Endothelial cell of umbilical vein (primary cell): ENCODE results near the gene TEC. TPM values are rescaled to one million over a fixed set of nuclear protein-coding genes. Genes with fewer than 3 reads are reported as not detected.

ENCODE experiments used
- BruUV-seq: library from RNA; stranded (reverse); fragments of 400-500 nt; replicated peaks from 2 replicates; lab custom pipeline; 2021; lab: Mats Ljungman, UMichigan
- CTCF ChIA-PET: fragments of 300-600, 350-600 bp; sonication (Branson Sonifier 250); formaldehyde crosslinking; loops from one replicate; lab custom pipeline; 2021; ENCODE audit warnings: antibody characterized with exemption, inconsistent platforms; lab: Charles Lee
- POLR2A ChIA-PET: fragments of 300-600, 350-600 bp; sonication (Branson Sonifier 250); formaldehyde crosslinking; loops from one replicate; lab custom pipeline; 2021; ENCODE audit warnings: antibody characterized with exemption, inconsistent platforms; lab: Charles Lee
- DNase-seq: peaks from one replicate; pipeline ENCODE4 v3.0.0-alpha.2; 2011; ENCODE audit warnings: low read depth, low spot score
- FAIRE-seq: peaks from 2 replicates; lab custom pipeline; 2011; peaks lifted over from hg19 to GRCh38; lab: Jason Lieb, UNC
- H2AFZ ChIP-seq: 2 replicates; pipeline ENCODE4 v1.6.0; 2012; ENCODE audit warnings: low read depth, low read length, control low read depth, inconsistent platforms
- H3K27ac ChIP-seq: 2 replicates; pipeline ENCODE4 v1.5.1; 2011; ENCODE audit warnings: low read depth, mild to moderate bottlenecking, control low read depth, low read length, moderate library complexity; ENCODE audit not compliant: insufficient read depth
- H3K27me3 ChIP-seq, 2 experiments: 2 replicates each; pipeline versions ENCODE4 v1.6.0 to v1.6.1; 2011; ENCODE audit warnings: low read length in 2 of 2, mixed read lengths in 1 of 2; ENCODE audit not compliant: control insufficient read depth in 2 of 2, insufficient read depth in 2 of 2
- H3K36me3 ChIP-seq, 2 experiments: 2 replicates in 1 of 2; 3 replicates in 1 of 2; pipeline ENCODE4 v1.5.1; 2011; ENCODE audit warnings: low read length in 2 of 2, mild to moderate bottlenecking in 1 of 2, moderate library complexity in 1 of 2; ENCODE audit not compliant: control insufficient read depth in 2 of 2, insufficient read depth in 2 of 2; ENCODE audit errors: extremely low read depth in 1 of 2
- H3K4me1 ChIP-seq: 3 replicates; pipeline ENCODE4 v1.5.1; 2011; ENCODE audit warnings: mild to moderate bottlenecking, low read length; ENCODE audit not compliant: control insufficient read depth, insufficient read depth; ENCODE audit errors: extremely low read depth
- H3K4me2 ChIP-seq: 2 replicates; pipeline ENCODE4 v1.6.1; 2011; ENCODE audit warnings: low read length, control low read depth, mixed read lengths; ENCODE audit not compliant: insufficient read depth
- H3K4me3 ChIP-seq, 3 experiments: fragments of 200-600 bp in 1 of 3; sonication (generic), shearing (Covaris generic) in 1 of 3; replicated peaks in 1 of 3; 2 replicates each; pipeline ENCODE4 v1.5.1; 2011 to 2016; ENCODE audit warnings: control low read depth in 3 of 3, low read length in 3 of 3, mild to moderate bottlenecking in 2 of 3, inconsistent platforms in 1 of 3, low read depth in 1 of 3, moderate library complexity in 1 of 3; ENCODE audit not compliant: insufficient read depth in 1 of 3
- H3K79me2 ChIP-seq: 2 replicates; pipeline ENCODE4 v1.6.0; 2012; ENCODE audit warnings: low read length, inconsistent platforms; ENCODE audit not compliant: control insufficient read depth, insufficient read depth
- H3K9ac ChIP-seq: replicated peaks from 2 replicates; pipeline ENCODE3; 2011; ENCODE audit warnings: low read length, control low read depth; ENCODE audit not compliant: insufficient read depth; ENCODE audit errors: extremely low read depth
- H3K9me1 ChIP-seq: replicated peaks from 3 replicates; pipeline ENCODE4 v1.6.0; 2011; ENCODE audit warnings: mild to moderate bottlenecking, low read length; ENCODE audit not compliant: control insufficient read depth, insufficient read depth; ENCODE audit errors: extremely low read depth
- H3K9me3 ChIP-seq: replicated peaks from 2 replicates; pipeline ENCODE4 v1.5.1; 2012; ENCODE audit warnings: low read length, inconsistent platforms; ENCODE audit not compliant: control insufficient read depth, insufficient read depth
- H4K20me1 ChIP-seq: replicated peaks from 2 replicates; pipeline ENCODE3; 2011; ENCODE audit warnings: mild to moderate bottlenecking, low read length; ENCODE audit not compliant: control insufficient read depth, insufficient read depth; ENCODE audit errors: extremely low read depth
- CTCF ChIP-seq, 2 donors: IDR thresholded peaks; 1 replicate in 1 of 2; 2 replicates in 1 of 2; pipeline ENCODE4 v1.5.1; 2011; ENCODE audit warnings: low read length in 2 of 2, mild to moderate bottlenecking in 2 of 2, moderate library complexity in 2 of 2, control low read depth in 1 of 2, inconsistent platforms in 1 of 2, low read depth in 1 of 2; ENCODE audit not compliant: insufficient read depth in 1 of 2; ENCODE audit errors: extremely low read depth in 1 of 2
- EZH2 ChIP-seq: IDR thresholded peaks from 2 replicates; pipeline ENCODE4 v1.6.1; 2012; ENCODE audit warnings: borderline replicate concordance, low read depth, mild to moderate bottlenecking, moderate library complexity, low read length, inconsistent platforms; ENCODE audit not compliant: severe bottlenecking
- FOS ChIP-seq: IDR thresholded peaks from 2 replicates; pipeline ENCODE4 v1.6.1; 2011; ENCODE audit warnings: mild to moderate bottlenecking, low read length, moderate library complexity, borderline replicate concordance; ENCODE audit not compliant: insufficient read depth
- GATA2 ChIP-seq: IDR thresholded peaks from 2 replicates; pipeline ENCODE4 v1.7.0; 2011; ENCODE audit warnings: low read depth, mild to moderate bottlenecking, moderate library complexity, mixed read lengths, low read length; ENCODE audit not compliant: insufficient read length, insufficient read depth
- JUN ChIP-seq: IDR thresholded peaks from 2 replicates; pipeline ENCODE4 v1.6.1; 2011; ENCODE audit warnings: borderline replicate concordance, low read depth; ENCODE audit not compliant: insufficient read length, insufficient read depth
- MAX ChIP-seq: IDR thresholded peaks from 2 replicates; pipeline ENCODE4 v1.6.1; 2011; ENCODE audit not compliant: insufficient read depth, insufficient read length
- MYC ChIP-seq: IDR thresholded peaks from one replicate; pipeline ENCODE4 v1.6.1; 2011; ENCODE audit warnings: mild to moderate bottlenecking, low read depth, low read length
- POLR2A ChIP-seq: IDR thresholded peaks from 2 replicates; pipeline ENCODE4 v1.6.1; 2012; ENCODE audit warnings: low read depth, mild to moderate bottlenecking, control low read depth, low read length
- POLR2AphosphoS5 ChIP-seq: IDR thresholded peaks from 2 replicates; pipeline ENCODE4 v1.6.1; 2012; ENCODE audit warnings: low read depth, mild to moderate bottlenecking, control low read depth, low read length, moderate library complexity; ENCODE audit not compliant: insufficient read depth
- dilution Hi-C: fragments of 300-500 bp; cut with MboI; formaldehyde crosslinking; loops from one replicate; pipeline ENCODE4 v1.15.0; 2019; ENCODE audit warnings: low sequenced_read_pairs; ENCODE audit not compliant: extremely low pct_ligation_motif_present
- intact Hi-C: fragments of 100-400 bp; cut with micrococcal nuclease; formaldehyde crosslinking; loops from one replicate; pipeline ENCODE4 v1.10.0; 2022
- polyA plus RNA-seq, 4 experiments: library from polyadenylated mRNA; depleted of rRNA in 3 of 4; stranded (reverse) in 3 of 4; unstranded in 1 of 4; fragments of >200 nt; gene quantifications; 2 replicates each; pipeline versions ENCODE4 v1.2.1 to v1.2.3, GENCODE V29; 2011 to 2012; ENCODE audit warnings: missing spikeins in 1 of 4
- total RNA-seq: library from RNA; stranded (reverse); gene quantifications from 2 replicates; pipeline ENCODE4 v1.2.3, GENCODE V29; 2021

The TEC gene
- total and polyA plus RNA-seq, 2 donors (not counting 3 experiments of a cell fraction or from before 2014, with no cell fraction given), result 0.08 to 0.86 TPM

GRCh38 chr4:48090621-48091020, 179.0 kb downstream of the TEC start:
- intact Hi-C loops (no loop called here), dilution Hi-C loops (no loop called here)
- Histone ChIP-seq H3K27ac (no peak overlapping the region), H3K4me3 (no peak overlapping the region), H3K9me3 (no peaks in the 10 kb centered on the region), H3K9ac (no peak overlapping the region), H3K36me3 (no peaks in the 10 kb centered on the region), H3K79me2 (no peaks in the 10 kb centered on the region), H3K4me1 (peaks cover 15% of the 10 kb centered on the region), H4K20me1 (no peaks in the 10 kb centered on the region), H3K4me2 (no peak overlapping the region), H3K9me1 (no peaks in the 10 kb centered on the region), H2AFZ (no peak overlapping the region), H3K27me3 (no peaks in the 10 kb centered on the region)
- CTCF ChIA-PET, result interaction anchor here (0.9 to 3.4 kb wide), 5 partner anchors 37 to 88 kb away, joined by 3 to 11 read pairs (median 3); no protein-coding TSS in a partner anchor
- no TSS peak for BruUV-seq
- POLR2A ChIA-PET, result no interaction called here
- FAIRE-seq, result no peak
- no peak for DNase-seq
- no peak for TF ChIP-seq CTCF (IDR thresholded peaks at IDR 0.05; ENCODE audit: extremely low read depth in 1 of 2, insufficient read depth in 1 of 2, low read depth in 1 of 2, low read length in 2 of 2)
- TF ChIP-seq GATA2, result no peak
- TF ChIP-seq EZH2, result no peak
- no peak for TF ChIP-seq FOS
- no peak for TF ChIP-seq MAX
- no peak for TF ChIP-seq MYC
- no peak for TF ChIP-seq POLR2AphosphoS5
- TF ChIP-seq POLR2A, result no peak
- no peak for TF ChIP-seq JUN
